Femur (tissue), 1 donor: ENCODE measurements around the gene MATN4.

ENCODE experiments used
- DNase-seq: peaks from one replicate; pipeline ENCODE4 v3.0.0-alpha.2; 2017

The MATN4 gene

GRCh38 chr20:45313065-45313695, 5.1 kb upstream of the MATN4 start:
- DNase-seq, result no peak

GRCh38 chr20:45312241-45312640, 4.1 kb upstream of the MATN4 start:
- DNase-seq, result no peak

GRCh38 chr20:45311589-45312211, 3.6 kb upstream of the MATN4 start:
- DNase-seq, result peak; percentile 63

GRCh38 chr20:45309075-45309474, 976 bp upstream of the MATN4 start:
- no peak for DNase-seq

DNA sequence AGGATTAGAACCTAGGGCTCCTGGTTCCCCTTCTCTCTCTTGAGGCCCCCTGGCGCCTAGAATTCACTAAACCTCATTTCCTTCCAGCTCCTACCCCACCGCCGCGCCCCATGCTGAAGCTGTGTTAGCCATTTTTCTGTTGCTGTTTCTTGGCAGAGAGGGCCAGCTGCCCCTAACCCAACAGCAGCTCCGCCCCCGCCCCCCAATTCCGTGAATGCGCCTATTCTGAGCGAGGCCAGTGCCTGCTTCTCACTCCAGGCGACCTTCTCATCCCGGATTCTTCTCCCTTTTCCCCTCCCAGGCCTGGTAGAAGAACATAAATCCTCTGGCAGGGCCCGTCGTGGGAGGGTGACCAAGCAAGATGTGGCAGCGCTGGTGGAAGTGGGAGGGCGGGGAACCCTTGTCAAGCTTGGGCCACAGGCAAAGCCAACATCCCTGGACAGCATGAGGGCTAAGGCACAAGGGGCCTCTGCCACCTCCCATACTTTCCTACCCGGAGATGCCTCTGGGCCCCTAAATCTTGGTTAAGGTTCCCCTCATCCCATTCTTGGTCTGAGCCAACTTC, 941 bp downstream of the MATN4 start:
- no peak for DNase-seq

DNA sequence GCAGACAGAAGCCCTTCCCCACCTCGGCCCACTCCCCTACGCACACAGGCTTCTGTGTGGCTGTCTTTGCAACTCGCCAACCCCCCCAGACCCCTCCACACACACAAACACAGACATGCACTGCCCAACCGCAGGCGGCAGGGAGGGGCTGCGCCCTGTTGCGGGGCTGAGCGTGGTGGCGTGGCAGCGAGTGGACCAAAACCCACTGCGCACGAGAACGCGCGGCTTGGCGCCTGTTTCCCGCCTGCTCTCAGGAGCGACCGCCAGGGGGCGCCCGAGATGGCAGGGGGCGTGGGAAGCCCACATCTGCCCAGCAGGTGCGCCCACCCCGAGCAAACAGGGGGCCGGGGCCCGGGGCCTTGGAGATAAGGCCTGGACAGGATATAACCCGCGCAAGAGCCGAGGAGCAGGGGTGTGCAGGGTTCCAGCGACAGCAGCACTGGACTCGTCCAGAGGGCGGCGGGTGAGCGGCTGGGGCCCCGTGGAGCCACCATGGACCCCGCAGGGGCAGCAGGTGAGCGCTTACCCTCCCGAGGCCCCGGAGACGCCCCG, 1.6 kb downstream of the MATN4 start, which contains the start of gene RBPJL:
RBPJL (plus strand) TSS at position 410 of the 552 bp plus-strand sequence; CDS start at position 493, 83 bp downstream.
- DNase-seq, result no peak

GRCh38 chr20:45305262-45305661, 2.8 kb downstream of the MATN4 start:
- no peak for DNase-seq

DNA sequence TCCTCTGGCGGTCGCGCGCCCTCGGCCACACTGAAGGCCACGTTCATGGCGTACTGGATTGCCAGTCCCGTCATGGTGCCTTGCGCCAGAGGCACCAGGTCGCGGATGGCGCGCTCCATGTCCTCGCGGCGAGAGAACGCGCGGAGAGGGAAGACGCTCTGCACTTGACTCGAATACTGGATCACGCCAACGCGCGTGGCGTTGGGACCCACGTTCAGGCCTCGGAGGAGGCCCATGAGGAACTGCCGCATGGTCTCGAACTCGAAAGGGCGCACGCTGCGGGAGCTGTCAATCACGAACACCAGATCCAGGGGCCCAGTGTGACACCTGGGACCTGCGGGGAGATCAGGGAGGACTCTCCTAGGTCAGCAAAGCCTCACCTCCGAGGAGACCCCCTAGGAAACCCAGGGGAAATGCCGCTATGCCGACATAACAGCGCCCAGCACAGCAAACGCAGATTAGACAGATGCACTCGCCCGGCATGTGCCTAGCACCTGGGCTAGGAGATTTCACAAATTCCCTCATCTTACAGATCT, 3.6 kb downstream of the MATN4 start:
- no peak for DNase-seq

- no peak for DNase-seq
Measured at GRCh38 chr20:45303586-45304463, 4.3 kb downstream of the MATN4 start.

DNA sequence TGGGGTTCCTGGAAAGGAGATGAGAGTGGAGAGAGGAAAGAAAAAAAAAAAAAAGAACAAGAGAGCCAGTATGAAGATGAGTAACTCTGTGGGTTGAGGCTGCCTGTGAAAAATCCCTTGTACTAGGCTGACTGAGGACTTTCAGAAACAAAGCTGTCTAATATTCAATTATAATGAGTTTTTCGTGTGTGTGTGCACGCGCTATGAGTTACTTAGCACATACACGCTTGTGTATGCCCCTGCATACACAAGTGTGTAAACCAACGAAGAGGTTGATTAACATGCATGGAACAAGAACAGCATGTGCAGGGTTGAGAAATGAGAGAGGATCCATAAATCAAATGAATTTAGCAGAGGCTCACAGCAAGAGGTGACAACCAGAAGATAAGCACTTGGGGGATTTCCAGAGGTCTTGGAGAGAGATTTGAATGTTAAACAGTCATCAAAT, 6.3 kb downstream of the MATN4 start:
- DNase-seq, result no peak

- DNase-seq, result no peak
Measured at GRCh38 chr20:45300961-45301360, 7.1 kb downstream of the MATN4 start.

DNA sequence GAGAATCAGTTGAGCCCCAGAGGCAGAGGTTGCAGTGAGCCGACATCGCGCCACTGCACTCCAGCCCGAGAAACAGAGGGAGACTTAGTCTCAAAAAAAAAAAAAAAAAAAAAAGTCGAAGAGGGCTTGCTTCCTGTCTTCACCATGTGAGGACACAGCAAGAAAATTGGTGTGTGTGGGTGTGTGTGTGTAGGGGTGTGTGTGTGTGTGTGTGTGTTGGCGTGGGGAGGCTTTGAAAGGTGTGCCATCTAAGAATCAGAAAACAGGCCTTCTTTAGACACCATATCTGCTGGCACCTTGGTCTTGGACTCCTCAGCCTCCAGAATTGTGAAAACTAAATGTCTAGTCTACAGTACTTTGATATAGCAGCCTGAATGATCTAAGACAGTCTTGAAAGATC, 8.3 kb downstream of the MATN4 start:
- no peak for DNase-seq

GRCh38 chr20:45297786-45298497, 10.2 kb downstream of the MATN4 start:
- no peak for DNase-seq

GRCh38 chr20:45294659-45295058, 13.4 kb downstream of the MATN4 start:
- no peak for DNase-seq

DNA sequence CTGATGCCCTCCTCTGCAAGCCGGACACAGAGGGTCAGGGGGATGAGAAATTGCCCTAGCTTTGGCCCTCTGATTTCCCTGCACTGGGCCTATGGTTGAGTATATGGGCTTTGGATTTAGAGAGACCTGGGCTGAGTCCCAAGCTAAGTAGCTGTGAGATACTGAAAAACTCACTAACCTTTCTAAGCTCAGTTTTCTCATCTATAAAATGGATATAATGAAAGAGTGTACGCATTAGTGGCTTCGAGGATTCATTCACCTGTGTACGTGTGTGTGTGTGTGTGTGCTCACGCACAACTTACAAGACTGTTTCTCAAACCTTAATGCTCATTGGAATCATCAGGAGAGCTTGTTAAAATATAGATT, 14.1 kb downstream of the MATN4 start:
- no peak for DNase-seq

GRCh38 chr20:45293041-45294002, 14.8 kb downstream of the MATN4 start:
- peak; percentile 82 for DNase-seq

GRCh38 chr20:45292343-45292742, 15.8 kb downstream of the MATN4 start:
- no peak for DNase-seq

DNA sequence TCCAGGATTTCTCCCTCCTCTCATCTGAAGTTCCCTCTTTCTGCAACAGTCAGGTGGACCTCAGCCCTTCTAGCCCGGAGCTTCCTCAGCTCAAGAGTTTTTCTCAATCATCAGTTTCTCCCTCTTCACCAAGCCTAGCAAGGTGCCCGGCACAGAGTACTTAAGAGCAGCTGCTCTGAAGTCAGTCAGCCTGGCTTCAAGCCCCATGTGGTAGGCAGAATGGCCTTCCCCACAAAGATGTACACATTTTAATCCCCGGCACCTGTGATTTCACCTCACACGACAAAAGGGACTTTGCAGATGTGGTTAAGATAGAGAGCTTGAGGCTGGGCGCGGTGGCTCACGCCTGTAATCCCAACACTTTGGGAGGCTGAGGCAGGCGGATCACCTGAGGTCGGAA, 16.6 kb downstream of the MATN4 start:
- DNase-seq, result no peak

DNA sequence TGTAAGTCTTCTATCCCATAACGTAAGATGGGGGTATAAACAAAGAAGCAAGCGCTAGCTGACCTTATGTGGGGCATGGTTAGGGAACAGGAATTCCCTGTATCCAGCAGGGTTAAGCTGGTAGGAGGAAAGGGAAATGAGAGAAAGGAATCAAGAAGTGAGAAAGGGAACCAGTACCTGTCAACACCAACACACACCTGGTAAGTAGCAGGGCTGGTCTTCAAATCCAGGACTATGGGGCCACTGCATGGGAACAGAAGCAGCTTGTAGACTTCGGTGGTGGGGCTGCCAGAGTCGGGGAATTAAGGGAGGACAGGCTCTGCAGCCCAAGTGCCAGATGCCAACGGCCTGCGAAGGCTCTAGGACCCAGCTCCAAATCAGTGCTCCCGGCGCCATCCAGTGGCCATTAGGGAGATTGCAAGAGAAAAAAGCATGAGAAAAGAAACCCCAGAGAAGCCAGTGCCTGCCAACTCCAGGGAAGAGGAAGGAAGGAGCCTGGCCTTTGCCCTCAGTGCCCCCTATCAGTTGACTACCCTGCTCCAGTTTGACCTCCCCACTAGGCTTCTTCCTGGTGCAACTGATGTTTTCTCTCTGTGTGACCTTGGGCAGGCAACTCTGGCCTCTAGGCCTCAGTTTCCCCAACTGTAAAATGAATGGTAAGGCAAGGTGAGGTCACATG, 17.3 kb downstream of the MATN4 start:
- peak; percentile 86 for DNase-seq

DNA sequence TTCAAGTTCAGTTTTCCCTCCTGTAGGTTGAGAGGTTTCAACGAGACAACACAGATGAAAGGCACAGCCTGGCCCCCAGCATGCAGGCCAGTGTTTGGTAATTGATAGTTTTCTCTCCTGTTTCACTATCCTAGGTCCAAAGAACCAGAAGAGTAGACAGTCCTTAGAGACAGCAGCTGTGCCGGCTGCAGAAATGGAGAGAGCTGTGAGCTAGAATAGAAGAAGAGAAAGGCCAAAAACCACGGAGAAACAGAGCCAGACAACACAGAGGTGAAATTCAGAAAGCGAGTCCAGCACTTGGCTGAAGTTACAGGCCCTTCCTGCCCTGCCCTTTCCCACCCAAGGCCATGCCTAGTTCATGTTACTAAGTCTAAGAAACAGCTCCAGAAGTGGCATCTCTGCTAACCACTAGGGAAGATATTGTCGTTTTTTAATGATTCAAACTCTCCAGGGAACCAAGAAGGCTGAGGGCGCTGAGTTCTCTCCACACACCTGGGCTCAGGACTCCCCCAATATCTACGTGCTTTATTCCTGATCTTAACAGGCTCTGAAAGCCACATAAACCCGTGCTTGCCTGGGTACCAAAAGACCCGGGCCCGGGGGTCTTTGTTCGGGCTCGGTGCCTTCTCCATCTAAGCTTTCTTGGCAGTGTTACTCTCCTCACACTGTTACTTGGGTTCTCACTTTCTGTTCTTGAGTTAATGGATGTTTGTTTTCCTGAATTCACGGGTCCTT, 18.0 kb downstream of the MATN4 start:
- DNase-seq, result no peak
